ENCODE data around the gene SULT4A1.

DNA sequence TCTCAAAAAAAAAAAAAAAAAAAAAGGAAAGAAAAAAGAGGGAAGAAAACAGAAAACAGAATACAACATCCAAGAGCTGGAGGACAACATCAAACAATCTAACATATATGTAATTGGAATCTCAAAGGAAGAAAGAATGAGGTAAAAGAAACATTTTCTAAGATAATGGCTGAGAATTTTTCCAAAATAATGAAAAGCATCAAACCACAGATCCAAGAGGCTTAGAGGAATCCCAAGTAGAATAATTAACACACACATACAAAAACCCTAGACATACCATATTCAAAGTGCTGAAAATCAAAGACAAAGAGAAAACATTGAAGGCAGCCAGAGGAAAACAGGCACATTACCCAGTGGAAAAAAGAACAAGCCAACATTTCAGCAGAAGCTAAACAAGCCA is 4.9 kb downstream of the SULT4A1 start:
- TF ChIP-seq, protein P1, sequence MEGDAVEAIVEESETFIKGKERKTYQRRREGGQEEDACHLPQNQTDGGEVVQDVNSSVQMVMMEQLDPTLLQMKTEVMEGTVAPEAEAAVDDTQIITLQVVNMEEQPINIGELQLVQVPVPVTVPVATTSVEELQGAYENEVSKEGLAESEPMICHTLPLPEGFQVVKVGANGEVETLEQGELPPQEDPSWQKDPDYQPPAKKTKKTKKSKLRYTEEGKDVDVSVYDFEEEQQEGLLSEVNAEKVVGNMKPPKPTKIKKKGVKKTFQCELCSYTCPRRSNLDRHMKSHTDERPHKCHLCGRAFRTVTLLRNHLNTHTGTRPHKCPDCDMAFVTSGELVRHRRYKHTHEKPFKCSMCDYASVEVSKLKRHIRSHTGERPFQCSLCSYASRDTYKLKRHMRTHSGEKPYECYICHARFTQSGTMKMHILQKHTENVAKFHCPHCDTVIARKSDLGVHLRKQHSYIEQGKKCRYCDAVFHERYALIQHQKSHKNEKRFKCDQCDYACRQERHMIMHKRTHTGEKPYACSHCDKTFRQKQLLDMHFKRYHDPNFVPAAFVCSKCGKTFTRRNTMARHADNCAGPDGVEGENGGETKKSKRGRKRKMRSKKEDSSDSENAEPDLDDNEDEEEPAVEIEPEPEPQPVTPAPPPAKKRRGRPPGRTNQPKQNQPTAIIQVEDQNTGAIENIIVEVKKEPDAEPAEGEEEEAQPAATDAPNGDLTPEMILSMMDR (IDR thresholded peaks at IDR 0.05): no peak
- TF ChIP-seq POLR2A (IDR thresholded peaks at IDR 0.05): no peak

Data from Peyer's patch (tissue), 4 donors.